GM21367 (cell line): ENCODE measurements around the gene UBE2J2.

ENCODE experiments used
- ATAC-seq: cut with Tn5 transposase; IDR thresholded peaks from one replicate; pipeline ENCODE4 v1.9.1; 2021; ENCODE audit not compliant: unreplicated experiment

Gene UBE2J2

GRCh38 chr1:1241588-1242219 is 31.9 kb downstream of the UBE2J2 start:
- ATAC-seq, result no peak

- ATAC-seq, result no peak
Observed at GRCh38 chr1:1240822-1241587, 32.6 kb downstream of the UBE2J2 start.

- ATAC-seq, result no peak
Observed at GRCh38 chr1:1240348-1240732, 33.3 kb downstream of the UBE2J2 start.

GRCh38 chr1:1239614-1240347 is 33.9 kb downstream of the UBE2J2 start:
- no peak for ATAC-seq

GRCh38 chr1:1239227-1239613 is 34.4 kb downstream of the UBE2J2 start:
- ATAC-seq, result no peak

- no peak for ATAC-seq
Observed at GRCh38 chr1:1238702-1239178, 34.9 kb downstream of the UBE2J2 start.

GRCh38 chr1:1237874-1238701 is 35.6 kb downstream of the UBE2J2 start:
- no peak for ATAC-seq

GRCh38 chr1:1236945-1237873 is 36.4 kb downstream of the UBE2J2 start:
- ATAC-seq, result no peak

- no peak for ATAC-seq
Observed at GRCh38 chr1:1236176-1236763, 37.4 kb downstream of the UBE2J2 start.

GRCh38 chr1:1235016-1235744 is 38.5 kb downstream of the UBE2J2 start:
- no peak for ATAC-seq

- ATAC-seq, result no peak
Observed at GRCh38 chr1:1234180-1234808, 39.4 kb downstream of the UBE2J2 start.

- no peak for ATAC-seq
Observed at GRCh38 chr1:1233567-1233892, 40.1 kb downstream of the UBE2J2 start.

GRCh38 chr1:1232796-1233566 is 40.7 kb downstream of the UBE2J2 start:
- no peak for ATAC-seq

- ATAC-seq, result no peak
Observed at GRCh38 chr1:1232208-1232795, 41.4 kb downstream of the UBE2J2 start, which contains the start of gene B3GALT6. TSS of gene B3GALT6 (plus strand) at chr1:1232237. CDS start at chr1:1232279, 42 bp downstream.

GRCh38 chr1:1231400-1232207 is 42.0 kb downstream of the UBE2J2 start, which contains the start of gene SDF4:
TSS of gene SDF4 (minus strand) at chr1:1232001. CDS start at chr1:1228772, 3,229 bp downstream.
- peak; percentile 75 for ATAC-seq

GRCh38 chr1:1230656-1231399 is 42.8 kb downstream of the UBE2J2 start:
- ATAC-seq, result no peak
